Nephron (organoid): ENCODE results near the gene ATG2A.

Experiments
- H3K27ac Mint-ChIP-seq, 3 experiments: 2 replicates each; pipeline ENCODE4 v1.8.0; 2020; ENCODE audit warnings: mixed read lengths in 3 of 3, mild to moderate bottlenecking in 2 of 3, moderate library complexity in 1 of 3
- H3K27me3 Mint-ChIP-seq: 2 replicates; pipeline ENCODE4 v1.8.0; 2021; ENCODE audit warnings: low read depth, mild to moderate bottlenecking, moderate library complexity, mixed read lengths
- H3K36me3 Mint-ChIP-seq: 2 replicates; pipeline ENCODE4 v1.8.0; 2020; ENCODE audit warnings: low read depth, mixed read lengths
- H3K4me1 Mint-ChIP-seq: 2 replicates; pipeline ENCODE4 v1.8.0; 2020; ENCODE audit warnings: mixed read lengths
- H3K4me3 Mint-ChIP-seq, 3 experiments: 2 replicates each; pipeline ENCODE4 v1.8.0; 2020; ENCODE audit warnings: mild to moderate bottlenecking in 3 of 3, mixed read lengths in 3 of 3, moderate library complexity in 2 of 3
- H3K9me3 Mint-ChIP-seq: 2 replicates; pipeline ENCODE4 v1.8.0; 2020; ENCODE audit warnings: mixed read lengths
- TF ChIP-seq, protein P1 (sequence below), 3 experiments: fragments of 200-600 bp; sonication (generic); IDR thresholded peaks; one replicate each; pipeline ENCODE4 v1.5.0; 2021; ENCODE audit warnings: antibody characterized with exemption in 3 of 3; ENCODE audit not compliant: unreplicated experiment in 3 of 3

The ATG2A gene

DNA sequence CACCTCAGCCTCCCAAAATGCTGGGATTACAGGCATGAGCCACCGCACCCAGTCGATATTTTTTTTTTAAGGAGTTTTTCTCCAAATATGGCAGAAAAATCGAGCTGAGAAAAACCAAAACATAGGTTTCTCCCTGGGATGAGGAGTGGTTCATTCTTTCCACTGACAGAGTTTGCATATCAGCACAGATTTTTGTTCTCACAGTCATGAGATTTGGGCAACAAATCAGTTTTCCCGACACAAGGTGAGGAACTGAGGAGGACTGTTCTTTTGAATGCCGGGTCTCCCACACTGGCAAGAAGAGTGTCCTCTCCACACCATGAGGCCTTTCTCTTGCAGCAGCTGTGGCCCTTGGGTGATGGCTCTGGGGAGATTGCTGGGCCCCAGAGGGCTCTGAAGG is 34.8 kb downstream of the ATG2A start:
- Mint-ChIP-seq H3K9me3 (no peaks in the 10 kb centered on the region), H3K27me3 (no peaks in the 10 kb centered on the region), H3K27ac (no peak overlapping the region), H3K4me1 (peaks cover 21% of the 10 kb centered on the region), H3K36me3 (no peaks in the 10 kb centered on the region), H3K4me3 (no peak overlapping the region)
- TF ChIP-seq, protein P1, sequence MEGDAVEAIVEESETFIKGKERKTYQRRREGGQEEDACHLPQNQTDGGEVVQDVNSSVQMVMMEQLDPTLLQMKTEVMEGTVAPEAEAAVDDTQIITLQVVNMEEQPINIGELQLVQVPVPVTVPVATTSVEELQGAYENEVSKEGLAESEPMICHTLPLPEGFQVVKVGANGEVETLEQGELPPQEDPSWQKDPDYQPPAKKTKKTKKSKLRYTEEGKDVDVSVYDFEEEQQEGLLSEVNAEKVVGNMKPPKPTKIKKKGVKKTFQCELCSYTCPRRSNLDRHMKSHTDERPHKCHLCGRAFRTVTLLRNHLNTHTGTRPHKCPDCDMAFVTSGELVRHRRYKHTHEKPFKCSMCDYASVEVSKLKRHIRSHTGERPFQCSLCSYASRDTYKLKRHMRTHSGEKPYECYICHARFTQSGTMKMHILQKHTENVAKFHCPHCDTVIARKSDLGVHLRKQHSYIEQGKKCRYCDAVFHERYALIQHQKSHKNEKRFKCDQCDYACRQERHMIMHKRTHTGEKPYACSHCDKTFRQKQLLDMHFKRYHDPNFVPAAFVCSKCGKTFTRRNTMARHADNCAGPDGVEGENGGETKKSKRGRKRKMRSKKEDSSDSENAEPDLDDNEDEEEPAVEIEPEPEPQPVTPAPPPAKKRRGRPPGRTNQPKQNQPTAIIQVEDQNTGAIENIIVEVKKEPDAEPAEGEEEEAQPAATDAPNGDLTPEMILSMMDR (IDR thresholded peaks at IDR 0.05; ENCODE audit: unreplicated experiment in 3 of 3): no peak

DNA sequence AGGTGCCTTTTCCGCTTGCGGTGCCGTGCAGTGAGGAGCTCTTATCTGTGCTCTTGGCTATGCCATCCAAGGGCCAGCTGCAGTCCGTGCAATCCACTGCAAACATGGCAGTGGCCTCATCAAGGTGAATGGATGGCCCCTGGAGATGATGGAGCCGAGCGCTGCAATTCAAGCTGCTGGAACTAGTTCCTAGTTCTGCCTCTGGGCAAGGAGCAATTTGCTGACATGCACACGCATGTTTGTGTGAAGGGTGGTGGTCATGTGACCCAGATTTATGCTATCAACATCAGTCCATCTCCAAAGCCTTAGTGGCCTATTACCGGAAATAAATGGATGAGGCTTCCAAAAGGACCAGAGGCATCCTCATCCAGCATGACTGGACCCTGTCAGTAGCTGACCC is 35.5 kb downstream of the ATG2A start:
- H3K9me3 Mint-ChIP-seq: no peaks in the 10 kb centered on the region
- no peaks in the 10 kb centered on the region for H3K27me3 Mint-ChIP-seq
- peak overlapping the region; percentile 58 to 82 (median 78) for H3K4me3 Mint-ChIP-seq
- no peaks in the 10 kb centered on the region for H3K36me3 Mint-ChIP-seq
- TF ChIP-seq, protein P1 (IDR thresholded peaks at IDR 0.05; ENCODE audit: unreplicated experiment in 3 of 3): no peak
- peak overlapping the region; percentile 56 to 97 (median 86) for H3K27ac Mint-ChIP-seq
- peaks cover 27% of the 10 kb centered on the region for H3K4me1 Mint-ChIP-seq

DNA sequence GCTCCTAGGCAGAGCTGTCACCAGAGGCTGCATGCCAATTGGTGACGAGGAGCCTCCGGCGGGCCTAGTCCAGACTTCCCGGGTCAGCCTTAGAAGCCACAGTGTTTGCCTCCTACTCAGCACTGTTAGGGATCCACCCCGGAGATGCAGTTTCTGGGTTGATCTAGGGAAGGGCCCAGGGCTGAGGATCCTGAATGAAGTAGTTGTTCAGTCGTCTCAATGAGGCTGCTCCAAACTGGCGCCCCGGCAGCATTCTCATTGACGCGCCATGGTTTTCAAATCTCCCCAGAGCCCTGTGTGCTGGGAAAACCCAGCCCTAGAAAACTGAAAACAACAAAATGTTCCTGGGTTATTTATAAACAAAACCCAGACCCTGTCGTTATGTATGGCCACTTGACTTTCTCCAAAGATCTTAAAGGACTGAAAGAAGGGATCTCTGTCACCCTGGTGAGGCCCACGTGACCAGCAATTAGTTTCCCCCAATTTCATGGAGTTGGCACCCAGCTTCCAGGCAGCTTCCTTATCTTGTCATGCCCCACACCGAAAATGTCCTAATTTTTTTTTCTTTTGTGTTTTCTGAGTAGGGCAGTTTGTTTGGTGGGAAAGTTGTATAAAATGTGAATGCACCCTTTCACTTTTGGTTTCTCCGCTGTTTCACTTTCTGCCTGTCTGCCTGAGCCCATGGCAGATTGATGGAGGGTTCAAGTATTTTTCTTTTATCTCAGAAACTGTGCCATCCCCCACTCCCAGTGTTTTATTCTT is 36.6 kb downstream of the ATG2A start:
- Mint-ChIP-seq H3K4me1 (peaks cover 38% of the 10 kb centered on the region), H3K4me3 (peak overlapping the region; percentile 95 to 100 (median 95)), H3K36me3 (no peaks in the 10 kb centered on the region), H3K9me3 (no peaks in the 10 kb centered on the region), H3K27ac (peak overlapping the region; percentile 49 to 97 (median 73)), H3K27me3 (no peaks in the 10 kb centered on the region)
- TF ChIP-seq, protein P1 (IDR thresholded peaks at IDR 0.05; ENCODE audit: unreplicated experiment in 3 of 3): no peak

DNA sequence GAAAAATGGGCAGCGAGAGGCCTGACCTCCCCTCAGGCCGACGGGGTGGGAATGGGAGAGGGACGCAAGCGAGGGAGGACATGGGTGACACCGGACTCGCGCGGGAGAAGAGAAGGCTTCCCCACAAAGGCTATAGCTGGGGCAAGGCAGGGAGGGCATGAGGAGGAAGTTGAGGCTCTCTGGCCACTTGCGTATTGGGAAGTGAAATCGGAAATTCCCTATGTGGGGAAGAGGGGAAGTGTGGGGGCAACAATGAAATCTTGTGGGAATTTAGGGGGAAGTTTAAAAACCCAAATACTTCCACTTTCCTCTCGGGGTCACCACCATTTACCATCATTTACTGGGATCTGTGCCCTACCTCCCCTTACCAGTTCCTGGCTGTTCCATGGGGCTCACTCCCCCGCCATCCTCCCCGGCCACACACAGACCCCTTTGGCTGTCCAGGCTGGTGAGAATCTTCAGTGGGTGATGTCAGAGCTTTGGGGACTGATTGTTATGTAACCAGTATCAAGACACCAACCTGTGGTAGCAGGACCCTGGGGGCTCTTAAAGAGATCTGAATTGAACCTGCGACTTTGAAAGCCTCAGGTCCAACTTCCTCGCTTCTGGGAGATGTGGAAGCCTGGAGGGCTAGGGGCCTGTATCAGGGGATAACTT is 37.6 kb downstream of the ATG2A start:
- H3K27me3 Mint-ChIP-seq: no peaks in the 10 kb centered on the region
- H3K36me3 Mint-ChIP-seq: peaks cover 6% of the 10 kb centered on the region
- TF ChIP-seq, protein P1 (IDR thresholded peaks at IDR 0.05; ENCODE audit: unreplicated experiment in 3 of 3): no peak
- H3K4me1 Mint-ChIP-seq: peaks cover 48% of the 10 kb centered on the region
- peak overlapping the region; percentile 95 to 100 (median 95) for H3K4me3 Mint-ChIP-seq
- no peaks in the 10 kb centered on the region for H3K9me3 Mint-ChIP-seq
- peak overlapping the region; percentile 73 to 97 (median 94) for H3K27ac Mint-ChIP-seq

DNA sequence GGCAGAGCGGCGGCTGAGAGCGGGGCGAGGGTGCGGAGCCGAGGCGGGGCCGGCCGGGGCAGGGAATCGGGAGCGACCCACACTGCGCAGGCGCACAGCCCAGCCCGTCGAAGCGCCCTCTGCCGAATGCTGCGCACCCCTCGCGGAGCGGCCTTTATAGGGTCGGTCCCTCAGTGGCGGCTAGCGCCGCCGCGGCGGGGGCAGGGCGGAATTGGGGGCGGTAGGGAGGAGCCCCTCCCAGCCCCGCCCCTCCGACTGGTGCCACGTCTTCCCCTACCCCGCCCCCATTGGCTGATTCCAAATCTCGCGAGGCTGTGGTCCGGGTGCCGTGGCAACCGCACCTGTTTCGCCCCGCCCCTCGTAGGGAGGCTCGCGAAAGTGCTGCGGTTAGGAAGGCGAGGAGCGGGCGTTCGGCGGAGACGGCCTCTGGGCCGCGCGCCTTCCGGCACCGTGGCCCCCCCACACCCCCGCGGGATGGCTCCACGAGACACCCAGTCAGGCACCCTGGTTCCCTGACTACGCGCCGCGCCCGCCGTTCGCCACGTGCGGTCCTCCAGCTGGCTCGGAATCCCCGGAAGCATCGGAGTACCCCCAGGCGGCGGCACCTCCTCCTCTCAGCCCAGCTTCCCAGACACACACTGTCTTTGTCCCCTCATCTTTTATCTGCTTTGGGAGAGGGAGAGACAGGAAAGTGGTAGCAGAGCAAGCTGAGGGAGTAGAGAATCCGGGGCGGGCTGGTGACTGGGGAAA is 38.3 kb downstream of the ATG2A start, which contains the start of gene EHD1:
TSS of gene EHD1 (minus strand) at position 128 of the 750 bp plus-strand sequence. CDS start 157 bp downstream, outside the sequence.
- Mint-ChIP-seq H3K4me1 (peaks cover 51% of the 10 kb centered on the region), H3K27me3 (no peaks in the 10 kb centered on the region), H3K4me3 (peak within 1 kb of the TSS; percentile 95 to 100 (median 95)), H3K36me3 (peaks cover 8% of the 10 kb centered on the region), H3K27ac (peak within 1 kb of the TSS; percentile 73 to 97 (median 94)), H3K9me3 (no peaks in the 10 kb centered on the region)
- TF ChIP-seq, protein P1 (IDR thresholded peaks at IDR 0.05; ENCODE audit: unreplicated experiment in 3 of 3): peak; percentile 39 to 65 (median 44)
